GM13977 (cell line): ENCODE results near the gene C6orf47.

Experiments used
- DNase-seq: peaks from one replicate; pipeline ENCODE4 v3.0.0; 2012; ENCODE audit warnings: low spot score
- CTCF ChIP-seq: IDR thresholded peaks from 2 replicates; pipeline ENCODE4 v1.5.1; 2012; ENCODE audit warnings: mild to moderate bottlenecking, control low read depth; ENCODE audit not compliant: insufficient read depth; ENCODE audit errors: extremely low read depth, missing control alignments
- in situ Hi-C: fragments of 300-500 bp; cut with MboI; formaldehyde crosslinking; loops from one replicate; pipeline ENCODE4 v1.12.0; 2022; ENCODE audit warnings: low sequenced_read_pairs, low pct_unique_long_range_greater_than_20kb, mixed read lengths, inconsistent platforms; ENCODE audit not compliant: unreplicated experiment

Gene C6orf47

GRCh38 chr6:31652925-31653724 lies 7.5 kb downstream of the C6orf47 start:
- in situ Hi-C loops: no loop called here
- peak; percentile 93 for DNase-seq
- TF ChIP-seq CTCF: no peak

- no peak for TF ChIP-seq CTCF
- peak; percentile 73 for DNase-seq
- in situ Hi-C loops: no loop called here
Observed at GRCh38 chr6:31651602-31652191, 8.9 kb downstream of the C6orf47 start.

- in situ Hi-C loops: no loop called here
- no peak for DNase-seq
- no peak for TF ChIP-seq CTCF
Observed at GRCh38 chr6:31645325-31645724, 15.3 kb downstream of the C6orf47 start.

- no peak for DNase-seq
- in situ Hi-C loops: no loop called here
- TF ChIP-seq CTCF: no peak
Observed at GRCh38 chr6:31643818-31644454, 16.6 kb downstream of the C6orf47 start.

- DNase-seq: no peak
- TF ChIP-seq CTCF: no peak
- in situ Hi-C loops: no loop called here
Observed at GRCh38 chr6:31642798-31643570, 17.6 kb downstream of the C6orf47 start.

GRCh38 chr6:31641370-31641769 lies 19.2 kb downstream of the C6orf47 start:
- in situ Hi-C loops: no loop called here
- no peak for DNase-seq
- no peak for TF ChIP-seq CTCF
